Left renal pelvis (tissue), 4 donors: ENCODE measurements around the gene ARHGAP10. TPM values are rescaled to one million over a fixed set of nuclear protein-coding genes. Genes with fewer than 3 reads are reported as not detected.

Experiments used
- DNase-seq, 4 donors: peaks; one replicate each; pipeline ENCODE4 v3.0.0-alpha.2; 2013; ENCODE audit warnings: low read depth in 4 of 4, low spot score in 3 of 4
- polyA plus RNA-seq, 4 donors: library from polyadenylated mRNA; unstranded; fragments of 120-200 nt; gene quantifications; one replicate each; pipeline ENCODE4 v1.2.1, GENCODE V29; 2013; ENCODE audit not compliant: insufficient read length in 4 of 4

The ARHGAP10 gene
- polyA plus RNA-seq, 4 donors: 17.8 to 20.0 (median 19.0) TPM

- DNase-seq: no peak
Observed at GRCh38 chr4:148016063-148016637, 284.3 kb downstream of the ARHGAP10 start.

- DNase-seq: no peak
Observed at GRCh38 chr4:148017801-148018200, 285.9 kb downstream of the ARHGAP10 start.

- DNase-seq: no peak
Observed at GRCh38 chr4:148021686-148022085, 289.8 kb downstream of the ARHGAP10 start.

- no peak for DNase-seq
Observed at GRCh38 chr4:148022975-148023374, 291.1 kb downstream of the ARHGAP10 start.

GRCh38 chr4:148023512-148024181 is 291.8 kb downstream of the ARHGAP10 start:
- DNase-seq: no peak

GRCh38 chr4:148025981-148026380 is 294.1 kb downstream of the ARHGAP10 start:
- DNase-seq: no peak

- DNase-seq: no peak
Observed at GRCh38 chr4:148027201-148027600, 295.3 kb downstream of the ARHGAP10 start.

GRCh38 chr4:148029781-148030180 is 297.9 kb downstream of the ARHGAP10 start:
- DNase-seq: no peak

- DNase-seq: no peak
Observed at GRCh38 chr4:148030193-148030873, 298.4 kb downstream of the ARHGAP10 start.

GRCh38 chr4:148034813-148035212 is 302.9 kb downstream of the ARHGAP10 start:
- DNase-seq: no peak

- DNase-seq: no peak
Observed at GRCh38 chr4:148041606-148042329, 309.9 kb downstream of the ARHGAP10 start.

- no peak for DNase-seq
Observed at GRCh38 chr4:148044089-148044911, 312.4 kb downstream of the ARHGAP10 start.

GRCh38 chr4:148044912-148045352 is 313.0 kb downstream of the ARHGAP10 start:
- DNase-seq: no peak

- DNase-seq: no peak
Observed at GRCh38 chr4:148048598-148048997, 316.7 kb downstream of the ARHGAP10 start.

GRCh38 chr4:148051403-148051802 is 319.5 kb downstream of the ARHGAP10 start:
- DNase-seq: no peak

- no peak for DNase-seq
Observed at GRCh38 chr4:148052448-148052847, 320.6 kb downstream of the ARHGAP10 start.

GRCh38 chr4:148053298-148054003 is 321.6 kb downstream of the ARHGAP10 start:
- DNase-seq: no peak

GRCh38 chr4:148054275-148054674 is 322.4 kb downstream of the ARHGAP10 start:
- DNase-seq: no peak

GRCh38 chr4:148055844-148056243 is 324.0 kb downstream of the ARHGAP10 start:
- no peak for DNase-seq

GRCh38 chr4:148056879-148057278 is 325.0 kb downstream of the ARHGAP10 start:
- DNase-seq: no peak
